NB4 (cell line): ENCODE data around the gene ZFYVE1.

Experiments used
- DNase-seq: peaks from one replicate; pipeline ENCODE4 v3.0.0; 2010; ENCODE audit warnings: low read depth
- H3K4me3 ChIP-seq: one replicate; pipeline ENCODE4 v1.5.1; 2011; ENCODE audit warnings: mild to moderate bottlenecking, low read depth, low read length, moderate library complexity
- MAX ChIP-seq: IDR thresholded peaks from 2 replicates; pipeline ENCODE4 v1.6.1; 2011; ENCODE audit warnings: low read depth, low read length
- MYC ChIP-seq: IDR thresholded peaks from 2 replicates; pipeline ENCODE4 v1.6.1; 2011; ENCODE audit warnings: low read depth, low read length
- POLR2A ChIP-seq: IDR thresholded peaks from 2 replicates; pipeline ENCODE4 v1.6.1; 2011; ENCODE audit warnings: mild to moderate bottlenecking; ENCODE audit not compliant: insufficient read length; ENCODE audit errors: extremely low read depth
- TF ChIP-seq, protein P1 (sequence below): IDR thresholded peaks from one replicate; pipeline ENCODE4 v1.5.1; 2012; ENCODE audit warnings: low read depth, low read length

Gene ZFYVE1

GRCh38 chr14:72975770-72976169, 51.1 kb downstream of the ZFYVE1 start:
- no peak overlapping the region for H3K4me3 ChIP-seq
- DNase-seq = peak; percentile 18
- TF ChIP-seq, protein P1, sequence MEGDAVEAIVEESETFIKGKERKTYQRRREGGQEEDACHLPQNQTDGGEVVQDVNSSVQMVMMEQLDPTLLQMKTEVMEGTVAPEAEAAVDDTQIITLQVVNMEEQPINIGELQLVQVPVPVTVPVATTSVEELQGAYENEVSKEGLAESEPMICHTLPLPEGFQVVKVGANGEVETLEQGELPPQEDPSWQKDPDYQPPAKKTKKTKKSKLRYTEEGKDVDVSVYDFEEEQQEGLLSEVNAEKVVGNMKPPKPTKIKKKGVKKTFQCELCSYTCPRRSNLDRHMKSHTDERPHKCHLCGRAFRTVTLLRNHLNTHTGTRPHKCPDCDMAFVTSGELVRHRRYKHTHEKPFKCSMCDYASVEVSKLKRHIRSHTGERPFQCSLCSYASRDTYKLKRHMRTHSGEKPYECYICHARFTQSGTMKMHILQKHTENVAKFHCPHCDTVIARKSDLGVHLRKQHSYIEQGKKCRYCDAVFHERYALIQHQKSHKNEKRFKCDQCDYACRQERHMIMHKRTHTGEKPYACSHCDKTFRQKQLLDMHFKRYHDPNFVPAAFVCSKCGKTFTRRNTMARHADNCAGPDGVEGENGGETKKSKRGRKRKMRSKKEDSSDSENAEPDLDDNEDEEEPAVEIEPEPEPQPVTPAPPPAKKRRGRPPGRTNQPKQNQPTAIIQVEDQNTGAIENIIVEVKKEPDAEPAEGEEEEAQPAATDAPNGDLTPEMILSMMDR = peak; percentile 5
- no peak for TF ChIP-seq POLR2A

- no peak overlapping the region for H3K4me3 ChIP-seq
- TF ChIP-seq MYC = no peak
- no peak for TF ChIP-seq MAX
- TF ChIP-seq, protein P1 = no peak
- TF ChIP-seq POLR2A = no peak
- DNase-seq = no peak
These were observed 52.2 kb downstream of the ZFYVE1 start for GRCh38 chr14:72974661-72975060.

- TF ChIP-seq MAX = no peak
- no peak for TF ChIP-seq POLR2A
- TF ChIP-seq, protein P1 = no peak
- TF ChIP-seq MYC = no peak
- H3K4me3 ChIP-seq = no peak overlapping the region
- DNase-seq = no peak
These were observed 56.0 kb downstream of the ZFYVE1 start for GRCh38 chr14:72970824-72971434.

GRCh38 chr14:72970058-72970630, 56.8 kb downstream of the ZFYVE1 start:
- no peak overlapping the region for H3K4me3 ChIP-seq

DNA sequence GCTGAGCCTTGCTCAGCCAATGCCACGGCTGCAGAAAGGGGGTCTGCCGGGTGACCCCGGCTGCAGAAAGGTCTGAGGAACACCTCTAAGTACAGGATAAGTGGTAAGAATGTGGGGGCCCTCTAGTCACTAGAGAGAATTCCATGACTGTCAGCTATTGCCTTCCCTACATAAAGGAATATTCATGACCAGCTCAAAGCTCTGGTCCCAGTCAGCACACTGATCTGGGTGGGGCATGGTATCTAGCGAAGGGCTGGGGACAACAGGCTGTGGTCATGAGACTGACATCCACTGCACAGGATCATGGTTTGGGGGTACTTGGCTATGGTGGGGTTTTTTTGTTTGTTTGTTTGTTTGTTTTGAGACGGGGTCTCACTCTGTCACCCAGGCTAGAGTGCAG, 58.6 kb downstream of the ZFYVE1 start:
- H3K4me3 ChIP-seq = no peak overlapping the region
- no peak for DNase-seq
- TF ChIP-seq, protein P1 = no peak
- no peak for TF ChIP-seq POLR2A
- TF ChIP-seq MYC = no peak
- TF ChIP-seq MAX = no peak

More at GRCh38 chr14:72970058-72970630, 56.8 kb downstream of the ZFYVE1 start:
- no peak for TF ChIP-seq MAX
- no peak for TF ChIP-seq POLR2A
- TF ChIP-seq, protein P1 = no peak
- TF ChIP-seq MYC = no peak
- DNase-seq = no peak

DNA sequence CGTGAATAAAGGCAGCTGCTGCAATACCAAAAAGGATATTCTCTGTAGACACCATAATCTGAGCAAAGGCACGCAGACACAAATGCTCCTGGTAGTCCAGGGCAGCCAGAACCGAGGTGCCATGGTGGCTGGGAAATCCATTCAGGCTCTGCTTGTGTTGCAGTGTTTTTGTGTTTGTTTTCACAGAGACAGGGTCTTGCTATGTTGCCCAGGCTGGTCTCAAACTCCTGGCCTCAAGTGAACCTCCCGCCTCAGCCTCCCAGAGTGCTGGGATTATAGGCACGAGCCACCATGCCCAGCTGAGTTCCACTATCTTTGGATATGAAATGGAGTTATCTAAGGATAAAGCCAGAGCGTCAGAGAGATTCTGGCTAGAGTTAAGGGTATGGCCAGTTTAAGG, 60.9 kb downstream of the ZFYVE1 start:
- TF ChIP-seq MAX (no peak), POLR2A (no peak), MYC (no peak)
- TF ChIP-seq, protein P1 = no peak
- H3K4me3 ChIP-seq = no peak overlapping the region
- no peak for DNase-seq
